ENCODE data around the gene TMEM106C.

Gene TMEM106C

GRCh38 chr12:48015954-48016353 lies 52.6 kb downstream of the TMEM106C start:
- no peak for DNase-seq (ENCODE audit: low read depth, low spot score)

GRCh38 chr12:48016373-48017020 lies 53.1 kb downstream of the TMEM106C start:
- no peak for DNase-seq (ENCODE audit: low read depth, low spot score)

GRCh38 chr12:48017496-48017895 lies 54.1 kb downstream of the TMEM106C start:
- no peak for DNase-seq (ENCODE audit: low read depth, low spot score)

- DNase-seq (ENCODE audit: low read depth, low spot score) = no peak
Observed at GRCh38 chr12:48017921-48018617, 54.7 kb downstream of the TMEM106C start.
